ENCODE data around the gene TRIM67.
"Not testable (repeated sequence)": the region's sequence is repeated elsewhere in the genome, so short reads cannot be mapped to it uniquely, and the experiment has no call there.

TRIM67 gene

GRCh38 chr1:231161667-231162296 is at the start of gene TRIM67:
TRIM67 (plus strand) TSS chr1:231162058; CDS start chr1:231162970, 912 bp downstream.
- DNase-seq (ENCODE audit: low read depth in 2 of 2): no peak

GRCh38 chr1:231116738-231117137 is 45.1 kb upstream of the TRIM67 start:
- no peak for DNase-seq (ENCODE audit: low read depth in 2 of 2)

GRCh38 chr1:231118704-231119453 is 43.0 kb upstream of the TRIM67 start:
- no peak for DNase-seq (ENCODE audit: low read depth in 2 of 2)

GRCh38 chr1:231121533-231121932 is 40.3 kb upstream of the TRIM67 start:
- no peak for DNase-seq (ENCODE audit: low read depth in 2 of 2)

- no peak for DNase-seq (ENCODE audit: low read depth in 2 of 2)
Measured at GRCh38 chr1:231122143-231122542, 39.7 kb upstream of the TRIM67 start.

GRCh38 chr1:231124746-231125145 is 37.1 kb upstream of the TRIM67 start:
- DNase-seq (ENCODE audit: low read depth in 2 of 2): no peak

- no peak for DNase-seq (ENCODE audit: low read depth in 2 of 2)
Measured at GRCh38 chr1:231125972-231126580, 35.8 kb upstream of the TRIM67 start.

GRCh38 chr1:231127106-231127505 is 34.8 kb upstream of the TRIM67 start:
- DNase-seq (ENCODE audit: low read depth in 2 of 2): not testable (repeated sequence)

- DNase-seq (ENCODE audit: low read depth in 2 of 2): not testable (repeated sequence)
Measured at GRCh38 chr1:231128471-231128870, 33.4 kb upstream of the TRIM67 start.

- no peak for DNase-seq (ENCODE audit: low read depth in 2 of 2)
Measured at GRCh38 chr1:231130544-231130943, 31.3 kb upstream of the TRIM67 start.

GRCh38 chr1:231132591-231132990 is 29.3 kb upstream of the TRIM67 start:
- not testable (repeated sequence) for DNase-seq (ENCODE audit: low read depth in 2 of 2)

GRCh38 chr1:231134624-231135023 is 27.2 kb upstream of the TRIM67 start:
- no peak for DNase-seq (ENCODE audit: low read depth in 2 of 2)

GRCh38 chr1:231138236-231138635 is 23.6 kb upstream of the TRIM67 start:
- DNase-seq (ENCODE audit: low read depth in 2 of 2): no peak

GRCh38 chr1:231139125-231139649 is 22.7 kb upstream of the TRIM67 start:
- no peak for DNase-seq (ENCODE audit: low read depth in 2 of 2)

GRCh38 chr1:231139659-231140654 is 21.9 kb upstream of the TRIM67 start:
- no peak for DNase-seq (ENCODE audit: low read depth in 2 of 2)

GRCh38 chr1:231144416-231145193 is 17.3 kb upstream of the TRIM67 start:
- no peak for DNase-seq (ENCODE audit: low read depth in 2 of 2)

GRCh38 chr1:231147896-231148295 is 14.0 kb upstream of the TRIM67 start:
- no peak for DNase-seq (ENCODE audit: low read depth in 2 of 2)

GRCh38 chr1:231151811-231152210 is 10.0 kb upstream of the TRIM67 start:
- no peak for DNase-seq (ENCODE audit: low read depth in 2 of 2)

GRCh38 chr1:231153726-231154125 is 8.1 kb upstream of the TRIM67 start:
- no peak for DNase-seq (ENCODE audit: low read depth in 2 of 2)

GRCh38 chr1:231155808-231156207 is 6.0 kb upstream of the TRIM67 start:
- no peak for DNase-seq (ENCODE audit: low read depth in 2 of 2)

GRCh38 chr1:231157311-231157710 is 4.5 kb upstream of the TRIM67 start:
- DNase-seq (ENCODE audit: low read depth in 2 of 2): no peak

Measured in stimulated activated CD4-positive, alpha-beta T cell treated with anti-CD3 and anti-CD28 coated beads, Interleukin-1b, Interleukin-23, amount 100 ng/mL, for 1 hour (primary cell).